SK-N-SH (cell line): ENCODE data around the gene PARP15.

Source experiments
- FOSL2 ChIP-seq: IDR thresholded peaks from 2 replicates; pipeline ENCODE4 v1.4.0; 2012; ENCODE audit warnings: low read depth, mild to moderate bottlenecking, moderate library complexity, borderline replicate concordance
- FOXJ3 ChIP-seq: sonication (generic); formaldehyde crosslinking; IDR thresholded peaks from 2 replicates; pipeline ENCODE4 v1.5.1; 2020; ENCODE audit warnings: mild to moderate bottlenecking, missing genetic modification reagents
- FOXM1 ChIP-seq: IDR thresholded peaks from 2 replicates; pipeline ENCODE4 v1.4.0; 2012; ENCODE audit warnings: low read depth, mild to moderate bottlenecking
- GABPA ChIP-seq: IDR thresholded peaks from 2 replicates; pipeline ENCODE4 v1.4.0; 2012; ENCODE audit warnings: low read depth, mild to moderate bottlenecking
- MXI1 ChIP-seq: IDR thresholded peaks from 2 replicates; pipeline ENCODE4 v1.6.1; 2012; ENCODE audit warnings: mild to moderate bottlenecking, low read depth, low read length, improper control_type of control experiment
- POLR2AphosphoS5 ChIP-seq: IDR thresholded peaks from 2 replicates; pipeline ENCODE4 v1.6.1; 2012; ENCODE audit warnings: low read depth, low read length
- RFX5 ChIP-seq: IDR thresholded peaks from 2 replicates; pipeline ENCODE4 v1.6.1; 2012; ENCODE audit warnings: mild to moderate bottlenecking, improper control_type of control experiment, low read length
- TAF1 ChIP-seq: IDR thresholded peaks from 2 replicates; pipeline ENCODE4 v1.6.1; 2012; ENCODE audit warnings: low read depth, mild to moderate bottlenecking, low read length, moderate library complexity, borderline replicate concordance
- YY1 ChIP-seq: IDR thresholded peaks from 2 replicates; pipeline ENCODE4 v1.4.0; 2012; ENCODE audit warnings: low read depth, mild to moderate bottlenecking
- TF ChIP-seq, protein P1 (sequence below): fragments of 200-600 bp; sonication (generic); IDR thresholded peaks from 2 replicates; pipeline ENCODE4 v1.6.1; 2017; ENCODE audit warnings: antibody characterized with exemption, mild to moderate bottlenecking, moderate library complexity
- TF ChIP-seq, protein P2 (sequence below): IDR thresholded peaks from 2 replicates; pipeline ENCODE4 v1.4.0; 2012; ENCODE audit warnings: low read depth, borderline replicate concordance
- TF ChIP-seq, protein P3 (sequence below): IDR thresholded peaks from 2 replicates; pipeline ENCODE4 v1.4.0; 2012; ENCODE audit warnings: low read depth
- TF ChIP-seq, protein P4 (sequence below): fragments of 150-350 bp; IDR thresholded peaks from 2 replicates; pipeline ENCODE4 v1.6.1; 2017; ENCODE audit warnings: antibody characterized with exemption, low read length, low read depth, borderline replicate concordance

DNA sequence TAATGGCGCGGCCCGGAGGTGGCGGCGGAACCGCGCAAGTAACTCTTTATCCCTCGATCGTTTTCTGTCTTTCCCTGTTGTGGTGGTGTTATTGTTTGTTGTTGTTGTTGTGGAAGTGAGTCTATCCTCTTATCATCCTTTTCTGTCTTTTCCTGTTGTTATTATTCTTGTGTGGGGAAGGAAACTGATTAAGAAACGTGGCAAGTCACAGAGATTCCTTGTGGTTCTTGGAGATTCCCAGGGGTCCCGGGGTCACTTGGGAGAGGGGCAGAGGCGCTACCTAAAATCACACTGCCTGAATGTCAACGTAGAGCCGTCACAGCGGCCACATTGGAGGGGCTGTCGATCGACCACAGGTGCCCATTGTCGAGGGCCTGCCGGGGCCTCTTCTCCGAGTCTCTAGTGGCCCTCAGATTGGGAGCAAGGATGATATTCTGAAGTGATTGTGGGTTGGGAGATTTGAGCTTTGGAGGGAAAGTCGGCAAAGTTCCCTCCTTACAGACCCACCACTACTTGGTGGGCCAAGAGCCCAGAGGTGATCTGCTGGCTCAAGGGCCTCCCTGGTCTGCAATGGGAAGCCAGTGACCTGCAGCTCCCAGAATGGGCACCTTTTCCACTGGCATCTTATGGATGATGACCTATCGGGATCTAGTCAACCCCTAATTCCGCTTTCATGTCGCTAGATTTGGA, 104.0 kb downstream of the PARP15 start:
- TF ChIP-seq RFX5 = no peak
- TF ChIP-seq, protein P1, sequence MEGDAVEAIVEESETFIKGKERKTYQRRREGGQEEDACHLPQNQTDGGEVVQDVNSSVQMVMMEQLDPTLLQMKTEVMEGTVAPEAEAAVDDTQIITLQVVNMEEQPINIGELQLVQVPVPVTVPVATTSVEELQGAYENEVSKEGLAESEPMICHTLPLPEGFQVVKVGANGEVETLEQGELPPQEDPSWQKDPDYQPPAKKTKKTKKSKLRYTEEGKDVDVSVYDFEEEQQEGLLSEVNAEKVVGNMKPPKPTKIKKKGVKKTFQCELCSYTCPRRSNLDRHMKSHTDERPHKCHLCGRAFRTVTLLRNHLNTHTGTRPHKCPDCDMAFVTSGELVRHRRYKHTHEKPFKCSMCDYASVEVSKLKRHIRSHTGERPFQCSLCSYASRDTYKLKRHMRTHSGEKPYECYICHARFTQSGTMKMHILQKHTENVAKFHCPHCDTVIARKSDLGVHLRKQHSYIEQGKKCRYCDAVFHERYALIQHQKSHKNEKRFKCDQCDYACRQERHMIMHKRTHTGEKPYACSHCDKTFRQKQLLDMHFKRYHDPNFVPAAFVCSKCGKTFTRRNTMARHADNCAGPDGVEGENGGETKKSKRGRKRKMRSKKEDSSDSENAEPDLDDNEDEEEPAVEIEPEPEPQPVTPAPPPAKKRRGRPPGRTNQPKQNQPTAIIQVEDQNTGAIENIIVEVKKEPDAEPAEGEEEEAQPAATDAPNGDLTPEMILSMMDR = no peak
- no peak for TF ChIP-seq FOXM1
- TF ChIP-seq POLR2AphosphoS5 = no peak
- TF ChIP-seq, protein P2, sequence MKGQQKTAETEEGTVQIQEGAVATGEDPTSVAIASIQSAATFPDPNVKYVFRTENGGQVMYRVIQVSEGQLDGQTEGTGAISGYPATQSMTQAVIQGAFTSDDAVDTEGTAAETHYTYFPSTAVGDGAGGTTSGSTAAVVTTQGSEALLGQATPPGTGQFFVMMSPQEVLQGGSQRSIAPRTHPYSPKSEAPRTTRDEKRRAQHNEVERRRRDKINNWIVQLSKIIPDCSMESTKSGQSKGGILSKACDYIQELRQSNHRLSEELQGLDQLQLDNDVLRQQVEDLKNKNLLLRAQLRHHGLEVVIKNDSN = no peak
- TF ChIP-seq, protein P3, sequence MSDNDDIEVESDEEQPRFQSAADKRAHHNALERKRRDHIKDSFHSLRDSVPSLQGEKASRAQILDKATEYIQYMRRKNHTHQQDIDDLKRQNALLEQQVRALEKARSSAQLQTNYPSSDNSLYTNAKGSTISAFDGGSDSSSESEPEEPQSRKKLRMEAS = no peak
- TF ChIP-seq TAF1 = no peak
- TF ChIP-seq FOSL2 = no peak
- TF ChIP-seq YY1 = no peak
- no peak for TF ChIP-seq FOXJ3 (CRISPR knock-in tag)
- TF ChIP-seq MXI1 = no peak
- TF ChIP-seq GABPA = no peak
- TF ChIP-seq, protein P4, sequence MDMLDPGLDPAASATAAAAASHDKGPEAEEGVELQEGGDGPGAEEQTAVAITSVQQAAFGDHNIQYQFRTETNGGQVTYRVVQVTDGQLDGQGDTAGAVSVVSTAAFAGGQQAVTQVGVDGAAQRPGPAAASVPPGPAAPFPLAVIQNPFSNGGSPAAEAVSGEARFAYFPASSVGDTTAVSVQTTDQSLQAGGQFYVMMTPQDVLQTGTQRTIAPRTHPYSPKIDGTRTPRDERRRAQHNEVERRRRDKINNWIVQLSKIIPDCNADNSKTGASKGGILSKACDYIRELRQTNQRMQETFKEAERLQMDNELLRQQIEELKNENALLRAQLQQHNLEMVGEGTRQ = no peak
